HCT116 (cell line): Measurements from ENCODE around the gene RRAD. TPM values are rescaled to one million over a fixed set of nuclear protein-coding genes. Genes with fewer than 3 reads are reported as not detected.

Experiments
- ATAC-seq: fragments of 200-7000 bp; cut with Tn5 transposase; 2 replicates; pipeline ENCODE4 v1.9.1; 2020; ENCODE audit warnings: mild to moderate bottlenecking, moderate library complexity
- BruUV-seq: library from RNA; stranded (reverse); fragments of 400-500 nt; replicated peaks from 2 replicates; lab custom pipeline; 2021; lab: Mats Ljungman, UMichigan
- CTCF ChIA-PET: fragments of 300-600 bp; sonication (Branson Sonifier 250); formaldehyde crosslinking; loops from one replicate; lab custom pipeline; 2021; ENCODE audit warnings: antibody characterized with exemption; lab: Charles Lee
- POLR2A ChIA-PET: fragments of 300-600, 350-600 bp; sonication (Branson Sonifier 250); formaldehyde crosslinking; loops from one replicate; lab custom pipeline; 2021; ENCODE audit warnings: antibody characterized with exemption; lab: Charles Lee
- RAD21 ChIA-PET, 2 experiments: fragments of 300-600 bp; sonication (Branson Sonifier 250); formaldehyde crosslinking; loops; one replicate each; lab custom pipeline; 2023; ENCODE audit warnings: low total read pairs in 2 of 2; ENCODE audit not compliant: uncharacterized antibody in 2 of 2, unreplicated experiment in 2 of 2, low non-redundant PET in 1 of 2; lab: Charles Lee
- DNase-seq: peaks from one replicate; pipeline ENCODE4 v3.0.0-alpha.2; 2010; ENCODE audit warnings: low read depth, low spot score
- H2AFZ ChIP-seq: fragments of 200-600 bp; shearing (Covaris generic), sonication (generic); 2 replicates; pipeline ENCODE4 v1.6.1; 2017; ENCODE audit warnings: low read depth, mixed run types, mixed read lengths, antibody characterized with exemption, low read length; ENCODE audit not compliant: poor library complexity, severe bottlenecking
- H3K27ac ChIP-seq: 2 replicates; pipeline ENCODE4 v1.5.1; 2012; ENCODE audit warnings: low read depth, low read length
- H3K27me3 ChIP-seq: fragments of 200-600 bp; sonication (generic); 2 replicates; pipeline ENCODE4 v1.6.1; 2016; ENCODE audit warnings: mixed run types, low read length, mixed read lengths; ENCODE audit not compliant: insufficient read depth
- H3K36me3 ChIP-seq, 2 experiments: fragments of 200-500 bp in 1 of 2; fragments of 200-600 bp in 1 of 2; sonication (Bioruptor generic) in 1 of 2; sonication (generic) in 1 of 2; 2 replicates each; pipeline versions ENCODE4 v1.5.1 to v1.6.1; 2014 to 2016; ENCODE audit warnings: low read length in 2 of 2, inconsistent platforms in 1 of 2, mixed read lengths in 1 of 2, mixed run types in 1 of 2; ENCODE audit not compliant: insufficient read depth in 2 of 2, control insufficient read depth in 1 of 2
- H3K4me1 ChIP-seq, 2 experiments: fragments of 200-600 bp in 1 of 2; sonication (generic) in 1 of 2; 2 replicates each; pipeline versions ENCODE4 v1.5.1 to v1.6.1; 2012 to 2017; ENCODE audit warnings: low read length in 2 of 2, inconsistent platforms in 1 of 2, mild to moderate bottlenecking in 1 of 2, mixed read lengths in 1 of 2, mixed run types in 1 of 2, moderate library complexity in 1 of 2; ENCODE audit not compliant: insufficient read depth in 2 of 2, control insufficient read depth in 1 of 2
- H3K4me2 ChIP-seq: fragments of 200-600 bp; sonication (generic); 2 replicates; pipeline ENCODE4 v1.6.1; 2017; ENCODE audit warnings: mixed run types, low read length, mixed read lengths
- H3K4me3 ChIP-seq, 2 experiments: fragments of 200-600 bp in 1 of 2; sonication (generic) in 1 of 2; replicated peaks in 1 of 2; 2 replicates each; pipeline ENCODE4 v1.5.1; 2011 to 2016; ENCODE audit warnings: low read length in 2 of 2, control low read depth in 1 of 2, low read depth in 1 of 2, mild to moderate bottlenecking in 1 of 2, mixed read lengths in 1 of 2, mixed run types in 1 of 2
- H3K79me2 ChIP-seq: fragments of 200-600 bp; sonication (generic); 2 replicates; pipeline ENCODE4 v1.6.1; 2017; ENCODE audit warnings: mild to moderate bottlenecking, mixed run types, low read length, moderate library complexity, mixed read lengths; ENCODE audit not compliant: insufficient read depth
- H3K9ac ChIP-seq: fragments of 200-600 bp; sonication (generic); 2 replicates; pipeline ENCODE4 v1.6.1; 2016; ENCODE audit warnings: low read length, mixed read lengths
- H3K9me2 ChIP-seq: fragments of 200-600 bp; sonication (generic), shearing (Covaris generic); 2 replicates; pipeline ENCODE4 v1.6.1; 2017; ENCODE audit warnings: mixed run types, mild to moderate bottlenecking, moderate library complexity; ENCODE audit not compliant: insufficient read depth
- H3K9me3 ChIP-seq, 2 experiments: fragments of 200-500 bp in 1 of 2; fragments of 200-600 bp in 1 of 2; sonication (Bioruptor generic) in 1 of 2; sonication (generic) in 1 of 2; 2 replicates each; pipeline ENCODE4 v1.6.1; 2014 to 2017; ENCODE audit warnings: low read length in 2 of 2, mixed read lengths in 2 of 2, inconsistent platforms in 1 of 2, low read depth in 1 of 2, mild to moderate bottlenecking in 1 of 2, mixed run types in 1 of 2, moderate library complexity in 1 of 2; ENCODE audit not compliant: control insufficient read depth in 1 of 2, insufficient read depth in 1 of 2
- H4K20me1 ChIP-seq: fragments of 200-600 bp; sonication (generic), shearing (Covaris generic); 2 replicates; pipeline ENCODE4 v1.6.1; 2017; ENCODE audit warnings: mixed run types, mild to moderate bottlenecking, moderate library complexity; ENCODE audit not compliant: insufficient read depth
- CBX3 ChIP-seq: IDR thresholded peaks from 2 replicates; pipeline ENCODE4 v1.6.1; 2012; ENCODE audit warnings: low read depth
- CEBPB ChIP-seq: IDR thresholded peaks from 2 replicates; pipeline ENCODE4 v1.6.1; 2012; ENCODE audit warnings: low read depth
- EGR1 ChIP-seq: IDR thresholded peaks from 2 replicates; pipeline ENCODE4 v1.6.1; 2012; ENCODE audit warnings: low read depth
- EZH2 ChIP-seq: fragments of 200-600 bp; sonication (generic); IDR thresholded peaks from 2 replicates; pipeline ENCODE4 v1.6.1; 2017; ENCODE audit warnings: antibody characterized with exemption, mixed run types
- EZH2phosphoT487 ChIP-seq: fragments of 200-600 bp; IDR thresholded peaks from 2 replicates; pipeline ENCODE4 v1.6.1; 2018; ENCODE audit warnings: antibody characterized with exemption, borderline replicate concordance
- FOSL1 ChIP-seq: IDR thresholded peaks from 2 replicates; pipeline ENCODE4 v1.6.1; 2012; ENCODE audit warnings: low read depth
- JUND ChIP-seq: IDR thresholded peaks from 2 replicates; pipeline ENCODE4 v1.6.1; 2012
- POLR2A ChIP-seq: IDR thresholded peaks from 2 replicates; pipeline ENCODE4 v1.7.0; 2011; ENCODE audit warnings: borderline replicate concordance; ENCODE audit not compliant: insufficient read depth, insufficient read length; ENCODE audit errors: extremely low read depth
- POLR2AphosphoS5 ChIP-seq: IDR thresholded peaks from 2 replicates; pipeline ENCODE4 v1.6.1; 2011; ENCODE audit warnings: mild to moderate bottlenecking, low read depth, low read length, moderate library complexity
- RAD21 ChIP-seq: IDR thresholded peaks from 2 replicates; pipeline ENCODE4 v1.6.1; 2012; ENCODE audit warnings: low read depth, mild to moderate bottlenecking
- SIN3A ChIP-seq: IDR thresholded peaks from 2 replicates; pipeline ENCODE4 v1.6.1; 2012; ENCODE audit warnings: low read depth
- SP1 ChIP-seq: IDR thresholded peaks from 2 replicates; pipeline ENCODE4 v1.6.1; 2012; ENCODE audit warnings: low read depth
- TCF7L2 ChIP-seq: IDR thresholded peaks from 2 replicates; pipeline ENCODE4 v1.7.0; 2011; ENCODE audit warnings: borderline replicate concordance, inconsistent platforms; ENCODE audit not compliant: insufficient read depth, insufficient read length; ENCODE audit errors: extremely low read depth
- YY1 ChIP-seq: IDR thresholded peaks from 2 replicates; pipeline ENCODE4 v1.6.1; 2011; ENCODE audit warnings: low read length, low read depth, moderate library complexity, mild to moderate bottlenecking; ENCODE audit not compliant: insufficient replicate concordance; ENCODE audit errors: extremely low read depth
- ZFX ChIP-seq: fragments of 450-650 bp; IDR thresholded peaks from 2 replicates; pipeline ENCODE4 v1.6.1; 2017
- ZNF274 ChIP-seq: fragments of 200-500 bp; sonication (Bioruptor generic); IDR thresholded peaks from 2 replicates; pipeline ENCODE4 v1.6.1; 2014; ENCODE audit warnings: mild to moderate bottlenecking, low read depth, low read length, inconsistent platforms
- intact Hi-C: fragments of 100-400 bp; cut with micrococcal nuclease; formaldehyde crosslinking; loops from 2 replicates; pipeline ENCODE4 v1.10.0; 2022
- total RNA-seq: library from RNA; stranded (reverse); gene quantifications from one replicate; pipeline ENCODE4 v1.2.1, GENCODE V29; 2021; ENCODE audit not compliant: unreplicated experiment
- TF ChIP-seq, protein P1 (sequence below): IDR thresholded peaks from 2 replicates; pipeline ENCODE4 v1.6.1; 2012
- TF ChIP-seq, protein P2 (sequence below): IDR thresholded peaks from 2 replicates; pipeline ENCODE4 v1.6.1; 2012; ENCODE audit warnings: low read depth
- TF ChIP-seq, protein P3 (sequence below): IDR thresholded peaks from 2 replicates; pipeline ENCODE4 v1.6.1; 2011; ENCODE audit warnings: mild to moderate bottlenecking, low read length, moderate library complexity; ENCODE audit not compliant: insufficient replicate concordance; ENCODE audit errors: extremely low read depth

RRAD gene
- total RNA-seq, 1 experiment from 2014 or later = 2.2 TPM

DNA sequence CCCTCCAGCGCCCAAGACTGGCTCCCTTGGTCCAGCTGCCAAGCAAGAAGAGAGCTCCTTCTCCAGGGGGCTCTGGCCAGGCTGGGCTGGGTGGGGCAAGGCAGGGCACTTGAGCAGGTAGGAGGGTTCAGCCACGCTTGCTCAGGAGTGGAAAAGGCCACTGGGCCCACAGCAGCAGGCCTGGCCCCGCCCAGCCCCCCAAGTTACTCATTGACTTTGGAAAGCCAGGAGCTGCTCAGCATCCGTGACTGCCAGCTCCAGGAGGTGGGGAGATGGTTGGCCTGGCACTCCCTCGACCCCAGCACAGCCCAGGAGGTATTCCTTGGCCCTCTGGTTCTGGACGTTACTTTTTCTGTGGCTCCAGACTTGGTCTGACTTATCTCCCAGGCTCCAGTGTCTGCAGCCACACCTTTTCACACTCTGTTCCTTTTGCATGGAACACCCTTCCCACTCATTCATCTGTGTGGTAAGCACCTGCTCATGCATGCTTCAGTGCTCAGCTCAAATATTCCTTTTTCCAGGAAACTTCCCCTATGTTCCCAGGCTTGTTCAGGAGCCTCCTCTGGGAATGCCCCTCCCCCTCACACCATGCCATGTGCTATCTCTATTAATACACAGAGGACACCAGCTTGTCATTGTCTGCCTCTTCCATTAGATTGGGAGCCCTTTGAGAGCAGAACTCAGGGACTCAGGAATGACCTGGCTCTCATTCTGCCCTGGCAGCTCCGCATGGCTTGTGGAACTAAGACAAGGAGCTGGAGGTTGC, 6.3 kb downstream of the RRAD start, which contains the start of gene CDH16:
Gene CDH16, minus strand, starts transcription at position 83 of the 766 bp plus-strand sequence. CDS start 820 bp downstream, outside the sequence.
- Histone ChIP-seq H3K4me2 (no peak within 1 kb of the TSS), H2AFZ (no peak within 1 kb of the TSS), H3K27ac (no peak within 1 kb of the TSS), H3K9ac (no peak within 1 kb of the TSS), H4K20me1 (no peaks in the 10 kb centered on the region), H3K4me1 (no peaks in the 10 kb centered on the region), H3K9me3 (no peaks in the 10 kb centered on the region), H3K4me3 (no peak within 1 kb of the TSS), H3K36me3 (no peaks in the 10 kb centered on the region), H3K9me2 (no peaks in the 10 kb centered on the region), H3K79me2 (no peaks in the 10 kb centered on the region), H3K27me3 (no peaks in the 10 kb centered on the region)
- ATAC-seq (no peak), DNase-seq (no peak)
- ChIA-PET POLR2A (interaction anchor here (1.2 kb wide), 1 partner anchor 9 kb away, joined by 3 read pairs; no protein-coding TSS in a partner anchor), CTCF (interaction anchor here (1.1 to 1.4 kb wide), 3 partner anchors 9 to 46 kb away, joined by 3 to 5 read pairs (median 4); no protein-coding TSS in a partner anchor), RAD21 (no interaction called here)
- TF ChIP-seq, protein P1, sequence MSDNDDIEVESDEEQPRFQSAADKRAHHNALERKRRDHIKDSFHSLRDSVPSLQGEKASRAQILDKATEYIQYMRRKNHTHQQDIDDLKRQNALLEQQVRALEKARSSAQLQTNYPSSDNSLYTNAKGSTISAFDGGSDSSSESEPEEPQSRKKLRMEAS = no peak
- TF ChIP-seq CEBPB (no peak), FOSL1 (no peak), SIN3A (no peak), SP1 (no peak), POLR2A (no peak), ZNF274 (no peak), RAD21 (no peak), YY1 (no peak), EZH2 (no peak), POLR2AphosphoS5 (no peak), EGR1 (no peak), ZFX (no peak), TCF7L2 (no peak), CBX3 (no peak), EZH2phosphoT487 (no peak), JUND (no peak)
- TF ChIP-seq, protein P2, sequence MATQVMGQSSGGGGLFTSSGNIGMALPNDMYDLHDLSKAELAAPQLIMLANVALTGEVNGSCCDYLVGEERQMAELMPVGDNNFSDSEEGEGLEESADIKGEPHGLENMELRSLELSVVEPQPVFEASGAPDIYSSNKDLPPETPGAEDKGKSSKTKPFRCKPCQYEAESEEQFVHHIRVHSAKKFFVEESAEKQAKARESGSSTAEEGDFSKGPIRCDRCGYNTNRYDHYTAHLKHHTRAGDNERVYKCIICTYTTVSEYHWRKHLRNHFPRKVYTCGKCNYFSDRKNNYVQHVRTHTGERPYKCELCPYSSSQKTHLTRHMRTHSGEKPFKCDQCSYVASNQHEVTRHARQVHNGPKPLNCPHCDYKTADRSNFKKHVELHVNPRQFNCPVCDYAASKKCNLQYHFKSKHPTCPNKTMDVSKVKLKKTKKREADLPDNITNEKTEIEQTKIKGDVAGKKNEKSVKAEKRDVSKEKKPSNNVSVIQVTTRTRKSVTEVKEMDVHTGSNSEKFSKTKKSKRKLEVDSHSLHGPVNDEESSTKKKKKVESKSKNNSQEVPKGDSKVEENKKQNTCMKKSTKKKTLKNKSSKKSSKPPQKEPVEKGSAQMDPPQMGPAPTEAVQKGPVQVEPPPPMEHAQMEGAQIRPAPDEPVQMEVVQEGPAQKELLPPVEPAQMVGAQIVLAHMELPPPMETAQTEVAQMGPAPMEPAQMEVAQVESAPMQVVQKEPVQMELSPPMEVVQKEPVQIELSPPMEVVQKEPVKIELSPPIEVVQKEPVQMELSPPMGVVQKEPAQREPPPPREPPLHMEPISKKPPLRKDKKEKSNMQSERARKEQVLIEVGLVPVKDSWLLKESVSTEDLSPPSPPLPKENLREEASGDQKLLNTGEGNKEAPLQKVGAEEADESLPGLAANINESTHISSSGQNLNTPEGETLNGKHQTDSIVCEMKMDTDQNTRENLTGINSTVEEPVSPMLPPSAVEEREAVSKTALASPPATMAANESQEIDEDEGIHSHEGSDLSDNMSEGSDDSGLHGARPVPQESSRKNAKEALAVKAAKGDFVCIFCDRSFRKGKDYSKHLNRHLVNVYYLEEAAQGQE = no peak
- TF ChIP-seq, protein P3, sequence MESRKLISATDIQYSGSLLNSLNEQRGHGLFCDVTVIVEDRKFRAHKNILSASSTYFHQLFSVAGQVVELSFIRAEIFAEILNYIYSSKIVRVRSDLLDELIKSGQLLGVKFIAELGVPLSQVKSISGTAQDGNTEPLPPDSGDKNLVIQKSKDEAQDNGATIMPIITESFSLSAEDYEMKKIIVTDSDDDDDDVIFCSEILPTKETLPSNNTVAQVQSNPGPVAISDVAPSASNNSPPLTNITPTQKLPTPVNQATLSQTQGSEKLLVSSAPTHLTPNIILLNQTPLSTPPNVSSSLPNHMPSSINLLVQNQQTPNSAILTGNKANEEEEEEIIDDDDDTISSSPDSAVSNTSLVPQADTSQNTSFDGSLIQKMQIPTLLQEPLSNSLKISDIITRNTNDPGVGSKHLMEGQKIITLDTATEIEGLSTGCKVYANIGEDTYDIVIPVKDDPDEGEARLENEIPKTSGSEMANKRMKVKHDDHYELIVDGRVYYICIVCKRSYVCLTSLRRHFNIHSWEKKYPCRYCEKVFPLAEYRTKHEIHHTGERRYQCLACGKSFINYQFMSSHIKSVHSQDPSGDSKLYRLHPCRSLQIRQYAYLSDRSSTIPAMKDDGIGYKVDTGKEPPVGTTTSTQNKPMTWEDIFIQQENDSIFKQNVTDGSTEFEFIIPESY = no peak
- intact Hi-C loops = no loop called here
- no TSS peak for BruUV-seq
